ENCODE measurements around the gene PADI6.

DNA sequence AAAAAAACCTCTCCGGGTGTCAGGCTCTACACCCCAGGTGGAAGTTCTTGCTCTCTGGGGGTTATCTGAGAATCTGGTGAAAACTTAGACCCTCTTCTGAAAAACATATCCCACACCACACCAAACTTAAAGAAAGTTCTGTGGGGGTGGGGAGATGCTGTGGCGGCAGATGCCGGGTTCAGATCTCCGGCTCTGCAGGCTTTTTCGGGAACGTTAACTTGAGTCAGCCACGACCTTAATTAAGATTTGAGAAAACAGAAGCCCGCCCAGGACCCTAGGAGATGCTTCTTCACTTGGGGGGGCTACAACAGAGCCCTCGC, 65.2 kb downstream of the PADI6 start:
- TF ChIP-seq, protein P1, sequence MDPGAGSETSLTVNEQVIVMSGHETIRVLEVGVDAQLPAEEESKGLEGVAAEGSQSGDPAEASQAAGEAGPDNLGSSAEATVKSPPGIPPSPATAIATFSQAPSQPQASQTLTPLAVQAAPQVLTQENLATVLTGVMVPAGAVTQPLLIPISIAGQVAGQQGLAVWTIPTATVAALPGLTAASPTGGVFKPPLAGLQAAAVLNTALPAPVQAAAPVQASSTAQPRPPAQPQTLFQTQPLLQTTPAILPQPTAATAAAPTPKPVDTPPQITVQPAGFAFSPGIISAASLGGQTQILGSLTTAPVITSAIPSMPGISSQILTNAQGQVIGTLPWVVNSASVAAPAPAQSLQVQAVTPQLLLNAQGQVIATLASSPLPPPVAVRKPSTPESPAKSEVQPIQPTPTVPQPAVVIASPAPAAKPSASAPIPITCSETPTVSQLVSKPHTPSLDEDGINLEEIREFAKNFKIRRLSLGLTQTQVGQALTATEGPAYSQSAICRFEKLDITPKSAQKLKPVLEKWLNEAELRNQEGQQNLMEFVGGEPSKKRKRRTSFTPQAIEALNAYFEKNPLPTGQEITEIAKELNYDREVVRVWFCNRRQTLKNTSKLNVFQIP (CRISPR knock-in tag; IDR thresholded peaks at IDR 0.05; ENCODE audit: borderline replicate concordance, low read depth), result no peak
- TF ChIP-seq OSR1 (CRISPR knock-in tag; IDR thresholded peaks at IDR 0.05) (no peak), ZNF8 (CRISPR knock-in tag; IDR thresholded peaks at IDR 0.05) (no peak), ZNF70 (CRISPR knock-in tag; IDR thresholded peaks at IDR 0.05) (no peak), GLIS3 (CRISPR knock-in tag; IDR thresholded peaks at IDR 0.05) (no peak), BACH2 (CRISPR knock-in tag; IDR thresholded peaks at IDR 0.05; ENCODE audit: borderline replicate concordance) (no peak)
- TF ChIP-seq, protein P2, sequence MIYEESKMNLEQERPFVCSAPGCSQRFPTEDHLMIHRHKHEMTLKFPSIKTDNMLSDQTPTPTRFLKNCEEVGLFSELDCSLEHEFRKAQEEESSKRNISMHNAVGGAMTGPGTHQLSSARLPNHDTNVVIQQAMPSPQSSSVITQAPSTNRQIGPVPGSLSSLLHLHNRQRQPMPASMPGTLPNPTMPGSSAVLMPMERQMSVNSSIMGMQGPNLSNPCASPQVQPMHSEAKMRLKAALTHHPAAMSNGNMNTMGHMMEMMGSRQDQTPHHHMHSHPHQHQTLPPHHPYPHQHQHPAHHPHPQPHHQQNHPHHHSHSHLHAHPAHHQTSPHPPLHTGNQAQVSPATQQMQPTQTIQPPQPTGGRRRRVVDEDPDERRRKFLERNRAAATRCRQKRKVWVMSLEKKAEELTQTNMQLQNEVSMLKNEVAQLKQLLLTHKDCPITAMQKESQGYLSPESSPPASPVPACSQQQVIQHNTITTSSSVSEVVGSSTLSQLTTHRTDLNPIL (CRISPR knock-in tag; IDR thresholded peaks at IDR 0.05; ENCODE audit: low read depth), result no peak
- TF ChIP-seq, protein P3, sequence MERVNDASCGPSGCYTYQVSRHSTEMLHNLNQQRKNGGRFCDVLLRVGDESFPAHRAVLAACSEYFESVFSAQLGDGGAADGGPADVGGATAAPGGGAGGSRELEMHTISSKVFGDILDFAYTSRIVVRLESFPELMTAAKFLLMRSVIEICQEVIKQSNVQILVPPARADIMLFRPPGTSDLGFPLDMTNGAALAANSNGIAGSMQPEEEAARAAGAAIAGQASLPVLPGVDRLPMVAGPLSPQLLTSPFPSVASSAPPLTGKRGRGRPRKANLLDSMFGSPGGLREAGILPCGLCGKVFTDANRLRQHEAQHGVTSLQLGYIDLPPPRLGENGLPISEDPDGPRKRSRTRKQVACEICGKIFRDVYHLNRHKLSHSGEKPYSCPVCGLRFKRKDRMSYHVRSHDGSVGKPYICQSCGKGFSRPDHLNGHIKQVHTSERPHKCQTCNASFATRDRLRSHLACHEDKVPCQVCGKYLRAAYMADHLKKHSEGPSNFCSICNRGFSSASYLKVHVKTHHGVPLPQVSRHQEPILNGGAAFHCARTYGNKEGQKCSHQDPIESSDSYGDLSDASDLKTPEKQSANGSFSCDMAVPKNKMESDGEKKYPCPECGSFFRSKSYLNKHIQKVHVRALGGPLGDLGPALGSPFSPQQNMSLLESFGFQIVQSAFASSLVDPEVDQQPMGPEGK (CRISPR knock-in tag; IDR thresholded peaks at IDR 0.05; ENCODE audit: borderline replicate concordance), result no peak

Data from SK-N-SH treated with all-trans-retinoic acid at 6 μM for 48 hours (cell line).